Neural progenitor cell (in vitro differentiated cells): ENCODE measurements around the gene CERS6.

Source experiments
- CTCF ChIP-seq: fragments of 200-600 bp; sonication (generic); IDR thresholded peaks from 2 replicates; pipeline ENCODE4 v1.5.1; 2017; ENCODE audit warnings: antibody characterized with exemption, mild to moderate bottlenecking
- EZH2 ChIP-seq: fragments of 200-600 bp; sonication (generic); IDR thresholded peaks from 2 replicates; pipeline ENCODE4 v1.6.1; 2017; ENCODE audit warnings: antibody characterized with exemption, mild to moderate bottlenecking, moderate library complexity

- no peak for TF ChIP-seq CTCF
- no peak for TF ChIP-seq EZH2
Observed at GRCh38 chr2:168613551-168613950, 157.5 kb downstream of the CERS6 start.
